Activated CD4-positive, alpha-beta T cell treated with anti-CD3 and anti-CD28 coated beads, Interleukin-2, amount 50 U/mL, for 4 hours (primary cell): ENCODE results near the gene COA6.

Source experiments
- DNase-seq, 2 experiments: peaks; one replicate each; pipeline ENCODE4 v3.0.0-alpha.2; 2020

COA6 gene

DNA sequence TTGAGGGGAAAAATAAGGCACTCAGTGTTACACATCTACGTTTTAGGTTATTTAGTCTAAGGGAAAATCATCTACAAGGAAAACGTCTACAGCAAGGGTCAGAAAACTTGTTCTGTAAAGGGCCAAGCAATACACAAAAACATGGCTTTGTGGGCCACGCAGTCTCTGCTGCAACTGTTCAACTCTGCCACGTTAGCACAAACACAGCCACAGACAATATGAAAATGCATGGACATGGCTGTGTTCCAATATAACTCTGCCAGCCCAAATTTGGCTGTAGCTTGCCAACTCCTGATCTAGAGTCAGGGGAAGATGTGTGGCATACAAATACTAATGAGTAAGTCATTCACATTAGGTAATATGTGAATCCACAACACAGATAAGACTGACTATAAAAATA is 40.7 kb downstream of the COA6 start:
- DNase-seq, result no peak

DNA sequence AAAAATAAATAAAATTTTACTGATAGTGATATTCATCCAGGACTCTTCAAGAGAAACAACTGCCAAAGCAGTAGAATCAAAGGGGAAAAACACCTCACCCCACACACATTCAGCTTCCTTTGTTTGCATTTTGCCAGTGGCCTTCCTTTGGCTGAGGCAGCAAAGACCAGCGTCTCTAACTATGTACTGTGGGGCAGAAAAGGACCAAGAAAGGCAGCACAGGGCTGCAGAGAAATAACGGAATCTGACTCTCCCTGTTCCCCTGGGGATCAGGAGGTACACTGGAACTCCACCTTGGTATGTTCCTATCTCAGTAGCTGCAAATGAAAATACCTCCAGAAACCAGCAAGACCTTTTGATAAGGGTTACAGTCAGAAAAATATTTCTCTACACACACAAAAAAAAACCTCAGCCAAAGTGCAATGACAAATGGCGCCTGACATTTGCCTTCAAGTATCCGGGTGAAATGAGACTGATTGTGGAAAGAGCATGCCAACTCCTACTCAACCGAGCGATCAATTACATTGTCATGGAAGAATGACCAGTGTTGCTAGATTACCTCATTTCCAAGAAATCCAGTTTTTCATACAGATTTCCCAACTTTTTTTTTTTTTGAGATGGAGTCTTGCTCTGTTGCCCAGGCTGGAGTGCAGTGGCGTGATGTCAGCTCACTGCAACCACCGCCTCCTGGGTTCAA is 54.8 kb downstream of the COA6 start:
- DNase-seq, result no peak

DNA sequence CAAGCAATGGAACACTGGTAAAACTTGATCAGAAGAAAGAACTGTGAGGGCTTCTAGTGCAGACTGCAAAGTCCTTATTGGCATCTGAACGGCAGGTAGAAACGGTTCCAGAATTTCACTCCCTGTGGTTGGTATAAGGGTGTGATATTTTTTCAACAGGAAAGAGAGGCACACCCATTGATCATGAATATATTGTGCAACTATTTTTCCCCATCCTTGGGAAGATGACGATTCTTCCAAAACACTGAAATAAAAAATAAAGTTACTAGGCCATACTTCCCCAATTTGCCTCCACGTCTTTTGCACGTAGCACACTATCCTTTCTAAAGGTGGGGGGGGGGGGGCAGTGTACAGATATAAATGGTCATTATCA is 56.2 kb downstream of the COA6 start:
- DNase-seq, result no peak

GRCh38 chr1:234430691-234431090 is 57.4 kb downstream of the COA6 start:
- DNase-seq, result no peak

- DNase-seq, result no peak
Measured at GRCh38 chr1:234431255-234431654, 58.0 kb downstream of the COA6 start.

DNA sequence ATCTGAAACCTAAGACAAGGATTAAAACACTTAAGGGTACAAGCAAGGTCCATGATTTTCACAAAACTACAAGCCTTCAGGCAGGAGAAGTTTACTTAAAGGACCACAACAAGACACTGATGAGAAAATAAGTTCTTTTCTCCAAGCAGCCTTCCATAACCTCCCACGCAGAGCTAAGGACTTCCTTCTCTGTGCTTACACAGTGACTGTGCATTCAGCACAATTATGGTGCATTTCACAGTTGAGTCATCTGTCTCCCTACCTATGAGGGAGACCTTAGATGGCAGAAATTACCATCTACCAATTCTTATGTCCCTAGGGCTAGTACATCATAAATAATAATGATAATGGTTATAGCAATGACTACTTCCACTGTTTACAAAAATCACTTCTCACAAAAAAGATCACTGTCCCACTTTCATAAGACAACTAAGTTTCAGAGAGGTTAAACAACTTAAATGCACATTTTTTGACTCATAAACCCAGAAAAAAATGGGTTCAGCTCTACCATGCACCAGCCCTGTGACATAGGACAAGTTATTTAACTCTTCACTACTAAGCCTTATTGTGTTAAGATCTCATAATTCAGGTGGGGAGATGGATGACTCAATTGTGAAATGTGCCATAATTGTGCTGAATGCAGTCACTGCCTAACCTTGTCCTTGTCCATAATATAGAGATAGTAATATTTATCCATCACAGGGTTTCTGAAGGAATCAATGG is 60.5 kb downstream of the COA6 start:
- DNase-seq, result no peak
